GM23248 (cell line): ENCODE data around the gene LYPD6B.

Experiments
- EZH2 ChIP-seq: fragments of 200-600 bp; sonication (generic); IDR thresholded peaks from 2 replicates; pipeline ENCODE4 v1.6.1; 2018; ENCODE audit warnings: antibody characterized with exemption, mild to moderate bottlenecking; ENCODE audit not compliant: insufficient read depth, poor library complexity, severe bottlenecking
- EZH2phosphoT487 ChIP-seq: fragments of 200-600 bp; sonication (generic); IDR thresholded peaks from 2 replicates; pipeline ENCODE4 v1.6.1; 2018; ENCODE audit warnings: antibody characterized with exemption, moderate library complexity, mild to moderate bottlenecking, low read depth; ENCODE audit not compliant: insufficient read depth

DNA sequence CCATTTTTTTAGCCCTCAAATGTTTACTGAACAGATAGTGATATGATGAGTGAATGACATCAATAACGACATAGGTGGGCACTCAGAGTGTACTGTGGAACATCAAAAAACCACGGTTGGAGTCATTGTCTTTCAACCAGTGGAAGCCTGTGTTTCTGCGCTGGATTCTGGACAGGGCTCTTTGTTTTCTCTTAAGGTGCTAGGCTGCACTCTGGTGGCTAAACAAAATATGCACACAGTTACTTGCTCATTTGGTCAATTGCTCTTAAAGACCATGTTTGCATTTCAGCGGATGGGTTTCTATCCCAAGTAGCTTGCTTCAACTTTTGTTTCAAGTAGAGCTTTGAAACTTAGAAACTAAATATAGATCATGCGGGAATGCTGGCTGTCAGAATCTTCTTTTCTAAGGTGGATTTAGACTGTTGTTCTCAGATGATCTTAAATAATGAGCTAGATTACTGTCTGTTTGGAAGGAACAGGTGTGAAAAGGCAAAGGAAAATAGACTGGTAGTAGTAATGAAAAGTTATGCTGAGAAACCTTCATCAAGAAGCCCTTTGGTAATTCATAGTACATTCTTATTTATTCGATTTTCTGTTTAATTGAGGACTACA is 48.5 kb upstream of the LYPD6B start:
- TF ChIP-seq EZH2: no peak
- no peak for TF ChIP-seq EZH2phosphoT487
